Lower lobe of right lung (tissue), 2 donors: ENCODE measurements around the gene NPHP3. TPM values are rescaled to one million over a fixed set of nuclear protein-coding genes. Genes with fewer than 3 reads are reported as not detected.

Experiments used
- ATAC-seq, 2 donors: fragments of 200-7000 bp; cut with Tn5 transposase; one replicate each; pipeline ENCODE4 v1.9.1; 2020 to 2022; ENCODE audit warnings: mild to moderate bottlenecking in 2 of 2, moderate library complexity in 2 of 2
- DNase-seq: peaks from one replicate; pipeline ENCODE4 v3.0.0-alpha.2; 2020
- H3K27ac ChIP-seq: fragments of 200-600 bp; one replicate; pipeline ENCODE4 v1.8.0; 2022
- H3K27me3 ChIP-seq: fragments of 200-600 bp; one replicate; pipeline ENCODE4 v1.8.0; 2022; ENCODE audit warnings: low read depth
- H3K36me3 ChIP-seq: fragments of 200-600 bp; one replicate; pipeline ENCODE4 v1.8.0; 2022; ENCODE audit warnings: mild to moderate bottlenecking
- H3K4me1 ChIP-seq: fragments of 200-600 bp; one replicate; pipeline ENCODE4 v1.8.0; 2022
- H3K4me3 ChIP-seq: fragments of 200-600 bp; one replicate; pipeline ENCODE4 v1.8.0; 2022; ENCODE audit warnings: mild to moderate bottlenecking
- H3K9me3 ChIP-seq: fragments of 200-600 bp; one replicate; pipeline ENCODE4 v1.8.0; 2022
- intact Hi-C: fragments of 100-400 bp; cut with DNase I; formaldehyde crosslinking; loops from one replicate; pipeline ENCODE4 v1.11.0; 2022
- total RNA-seq: library from RNA; stranded (reverse); fragmentation: NEBNext Ultra II Directional; extraction: Animal tissue kit (Norgen Biotek cat#: 25700); gene quantifications from one replicate; pipeline ENCODE4 v1.2.1, GENCODE V29; 2021
- TF ChIP-seq, protein P1 (sequence below): fragments of 200-600 bp; IDR thresholded peaks from one replicate; pipeline ENCODE4 v1.8.0; 2022; ENCODE audit warnings: antibody characterized with exemption, mild to moderate bottlenecking
- donor health status: DM: no; HTN: yes; CAD: no; lungs with severe emphysema.

Gene NPHP3
- total RNA-seq, 1 donor from 2014 or later = 31.2 TPM

DNA sequence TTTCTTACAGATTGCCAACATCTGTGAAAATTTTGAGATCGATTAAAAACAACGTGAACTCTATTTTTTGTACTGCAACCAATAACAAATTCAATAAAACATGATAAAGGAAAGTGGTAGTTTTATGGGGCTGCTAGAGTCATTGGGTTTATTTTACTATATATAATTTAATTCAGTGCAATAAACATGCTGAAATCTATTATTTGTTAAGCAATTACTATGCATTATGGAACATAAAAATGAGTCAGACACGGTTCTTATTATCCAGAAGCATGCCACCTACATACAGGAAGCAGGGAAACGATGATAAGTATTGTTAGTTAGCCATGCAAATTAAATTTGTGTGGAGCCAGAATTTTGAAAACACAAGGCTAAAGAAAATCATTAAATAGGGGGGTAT is 27.2 kb downstream of the NPHP3 start:
- intact Hi-C loops = no loop called here
- Histone ChIP-seq H3K4me1 (no peaks in the 10 kb centered on the region), H3K4me3 (no peak overlapping the region), H3K36me3 (peaks cover 100% of the 10 kb centered on the region), H3K27me3 (no peaks in the 10 kb centered on the region), H3K27ac (no peak overlapping the region), H3K9me3 (no peaks in the 10 kb centered on the region)
- ATAC-seq (no peak), DNase-seq (no peak)
- TF ChIP-seq, protein P1, sequence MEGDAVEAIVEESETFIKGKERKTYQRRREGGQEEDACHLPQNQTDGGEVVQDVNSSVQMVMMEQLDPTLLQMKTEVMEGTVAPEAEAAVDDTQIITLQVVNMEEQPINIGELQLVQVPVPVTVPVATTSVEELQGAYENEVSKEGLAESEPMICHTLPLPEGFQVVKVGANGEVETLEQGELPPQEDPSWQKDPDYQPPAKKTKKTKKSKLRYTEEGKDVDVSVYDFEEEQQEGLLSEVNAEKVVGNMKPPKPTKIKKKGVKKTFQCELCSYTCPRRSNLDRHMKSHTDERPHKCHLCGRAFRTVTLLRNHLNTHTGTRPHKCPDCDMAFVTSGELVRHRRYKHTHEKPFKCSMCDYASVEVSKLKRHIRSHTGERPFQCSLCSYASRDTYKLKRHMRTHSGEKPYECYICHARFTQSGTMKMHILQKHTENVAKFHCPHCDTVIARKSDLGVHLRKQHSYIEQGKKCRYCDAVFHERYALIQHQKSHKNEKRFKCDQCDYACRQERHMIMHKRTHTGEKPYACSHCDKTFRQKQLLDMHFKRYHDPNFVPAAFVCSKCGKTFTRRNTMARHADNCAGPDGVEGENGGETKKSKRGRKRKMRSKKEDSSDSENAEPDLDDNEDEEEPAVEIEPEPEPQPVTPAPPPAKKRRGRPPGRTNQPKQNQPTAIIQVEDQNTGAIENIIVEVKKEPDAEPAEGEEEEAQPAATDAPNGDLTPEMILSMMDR = no peak

DNA sequence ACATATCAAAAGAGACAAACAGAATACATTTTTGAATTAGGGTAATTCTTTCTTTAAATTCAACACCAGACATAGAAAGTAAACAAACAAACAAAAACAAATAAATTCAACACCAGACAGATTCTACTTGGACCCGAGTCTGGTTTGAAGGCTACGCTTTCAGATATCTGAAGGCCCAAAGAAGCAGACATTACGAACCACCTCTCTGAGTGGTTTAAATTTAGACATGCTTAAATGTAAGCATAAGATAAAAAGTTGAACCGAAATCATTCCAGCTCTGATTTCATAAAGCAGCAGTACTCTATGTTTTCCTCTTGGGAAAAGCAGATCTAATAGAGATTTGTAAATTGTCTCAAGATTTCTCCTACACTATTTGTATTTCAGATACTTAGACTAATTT is 32.2 kb downstream of the NPHP3 start:
- no peak for DNase-seq
- ATAC-seq = no peak
- intact Hi-C loops = no loop called here
- Histone ChIP-seq H3K36me3 (peaks cover 100% of the 10 kb centered on the region), H3K4me1 (no peaks in the 10 kb centered on the region), H3K9me3 (no peaks in the 10 kb centered on the region), H3K27ac (no peak overlapping the region), H3K4me3 (no peak overlapping the region), H3K27me3 (no peaks in the 10 kb centered on the region)
- TF ChIP-seq, protein P1 = no peak

DNA sequence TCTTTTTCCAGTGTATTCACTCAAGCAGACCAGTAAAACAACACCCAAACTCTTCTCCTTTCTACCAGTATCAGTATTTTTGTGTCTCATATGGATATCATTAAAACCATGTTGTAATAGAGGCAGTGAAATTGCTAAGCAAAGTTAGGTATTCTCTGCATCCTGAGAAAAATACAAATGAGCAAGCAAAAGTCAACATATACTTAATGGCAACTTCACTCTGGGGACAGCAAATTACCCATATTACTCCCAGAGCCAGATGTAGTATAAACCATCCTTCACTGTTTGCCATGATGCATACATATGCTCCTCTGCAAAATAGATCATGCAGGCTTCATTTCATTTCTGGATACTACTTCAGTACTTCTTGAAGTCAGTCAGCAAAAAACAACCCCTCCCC is 40.0 kb downstream of the NPHP3 start:
- no peak overlapping the region for H3K4me3 ChIP-seq
- no peaks in the 10 kb centered on the region for H3K4me1 ChIP-seq
- DNase-seq (no peak), ATAC-seq (no peak)
- intact Hi-C loops = no loop called here
- TF ChIP-seq, protein P1 = no peak
- peaks cover 99% of the 10 kb centered on the region for H3K36me3 ChIP-seq
- no peak overlapping the region for H3K27ac ChIP-seq
- H3K9me3 ChIP-seq = no peaks in the 10 kb centered on the region
- H3K27me3 ChIP-seq = no peaks in the 10 kb centered on the region

DNA sequence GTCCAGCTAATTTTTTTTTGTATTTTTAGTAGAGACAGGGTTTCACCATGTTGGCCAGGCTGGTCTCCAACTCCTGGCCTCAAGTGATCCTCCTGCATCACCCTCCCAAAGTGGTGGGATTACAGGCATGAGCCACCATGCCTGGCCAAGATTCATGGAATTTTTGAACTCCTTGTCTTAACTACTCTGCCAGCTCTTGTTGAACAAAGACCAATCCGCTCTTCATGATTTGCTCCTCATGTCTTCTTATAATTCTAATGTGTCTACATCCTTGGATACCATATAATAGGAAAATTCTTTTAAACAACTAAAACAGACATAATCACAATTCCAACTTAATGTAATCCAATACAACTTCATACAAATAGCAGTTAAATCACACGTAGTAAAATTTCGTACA is 40.8 kb downstream of the NPHP3 start:
- H3K27ac ChIP-seq = no peak overlapping the region
- DNase-seq (no peak), ATAC-seq (no peak)
- no peak overlapping the region for H3K4me3 ChIP-seq
- peaks cover 99% of the 10 kb centered on the region for H3K36me3 ChIP-seq
- no peaks in the 10 kb centered on the region for H3K9me3 ChIP-seq
- TF ChIP-seq, protein P1 = no peak
- no peaks in the 10 kb centered on the region for H3K27me3 ChIP-seq
- no peaks in the 10 kb centered on the region for H3K4me1 ChIP-seq
- intact Hi-C loops = no loop called here

DNA sequence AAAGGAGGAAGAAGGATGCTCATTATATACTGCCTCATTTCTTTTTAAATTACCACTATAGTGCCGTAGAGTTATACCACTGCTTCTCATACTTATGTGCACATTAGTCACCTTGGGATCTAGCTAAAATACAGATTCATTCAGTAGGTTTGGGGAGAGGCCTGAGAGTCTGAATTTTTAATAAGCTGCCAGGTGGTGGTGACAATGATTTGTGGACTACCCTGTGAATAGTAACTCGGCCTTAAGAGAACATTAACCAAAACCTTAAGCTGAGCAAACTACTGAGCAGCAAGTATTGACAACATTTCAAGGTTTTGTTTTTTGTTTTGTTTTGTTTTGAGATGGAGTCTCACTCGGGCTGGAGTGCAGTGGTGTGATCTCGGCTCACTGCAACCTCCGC is 42.3 kb downstream of the NPHP3 start:
- Histone ChIP-seq H3K27ac (no peak overlapping the region), H3K36me3 (peaks cover 99% of the 10 kb centered on the region)

More for the DNA sequence above, 42.3 kb downstream of the NPHP3 start:
- Histone ChIP-seq H3K9me3 (no peaks in the 10 kb centered on the region), H3K4me1 (no peaks in the 10 kb centered on the region), H3K27me3 (no peaks in the 10 kb centered on the region), H3K4me3 (no peak overlapping the region)
- DNase-seq (no peak), ATAC-seq (no peak)
- intact Hi-C loops = no loop called here
- TF ChIP-seq, protein P1 = no peak
